HAP-1 (cell line): ENCODE results near the gene DDIT4.
"Not testable (repeated sequence)": the region's sequence is repeated elsewhere in the genome, so short reads cannot be mapped to it uniquely, and the experiment has no call there.

ENCODE experiments used
- DNase-seq, 2 experiments: peaks; one replicate each; pipeline ENCODE4 v3.0.0-alpha.2; 2016 to 2020; ENCODE audit warnings: low spot score in 2 of 2
- H3K27me3 ChIP-seq: fragments of 250-450 bp; sonication (Bioruptor Pico); 2 replicates; pipeline ENCODE4 v1.5.1; 2020; ENCODE audit warnings: low read depth, mild to moderate bottlenecking, moderate library complexity
- H3K36me3 ChIP-seq: fragments of 250-450 bp; sonication (Bioruptor Pico); replicated peaks from 2 replicates; pipeline ENCODE4 v1.5.1; 2020; ENCODE audit warnings: mild to moderate bottlenecking
- H3K4me1 ChIP-seq: fragments of 250-450 bp; sonication (Bioruptor Pico); 2 replicates; pipeline ENCODE4 v1.5.1; 2020; ENCODE audit warnings: mild to moderate bottlenecking
- H3K4me3 ChIP-seq: fragments of 250-450 bp; sonication (Bioruptor Pico); 2 replicates; pipeline ENCODE4 v1.5.1; 2020; ENCODE audit warnings: mild to moderate bottlenecking, moderate library complexity
- H3K9me3 ChIP-seq: fragments of 250-450 bp; sonication (Bioruptor Pico); 2 replicates; pipeline ENCODE4 v1.5.1; 2020; ENCODE audit warnings: mild to moderate bottlenecking, moderate library complexity
- in situ Hi-C: fragments of 300-500 bp; cut with MboI; formaldehyde crosslinking; loops from 3 replicates; pipeline ENCODE4 v1.14.3; 2020; ENCODE audit warnings: low sequenced_read_pairs, inconsistent platforms, mixed read lengths

The DDIT4 gene, protein sequence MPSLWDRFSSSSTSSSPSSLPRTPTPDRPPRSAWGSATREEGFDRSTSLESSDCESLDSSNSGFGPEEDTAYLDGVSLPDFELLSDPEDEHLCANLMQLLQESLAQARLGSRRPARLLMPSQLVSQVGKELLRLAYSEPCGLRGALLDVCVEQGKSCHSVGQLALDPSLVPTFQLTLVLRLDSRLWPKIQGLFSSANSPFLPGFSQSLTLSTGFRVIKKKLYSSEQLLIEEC

DNA sequence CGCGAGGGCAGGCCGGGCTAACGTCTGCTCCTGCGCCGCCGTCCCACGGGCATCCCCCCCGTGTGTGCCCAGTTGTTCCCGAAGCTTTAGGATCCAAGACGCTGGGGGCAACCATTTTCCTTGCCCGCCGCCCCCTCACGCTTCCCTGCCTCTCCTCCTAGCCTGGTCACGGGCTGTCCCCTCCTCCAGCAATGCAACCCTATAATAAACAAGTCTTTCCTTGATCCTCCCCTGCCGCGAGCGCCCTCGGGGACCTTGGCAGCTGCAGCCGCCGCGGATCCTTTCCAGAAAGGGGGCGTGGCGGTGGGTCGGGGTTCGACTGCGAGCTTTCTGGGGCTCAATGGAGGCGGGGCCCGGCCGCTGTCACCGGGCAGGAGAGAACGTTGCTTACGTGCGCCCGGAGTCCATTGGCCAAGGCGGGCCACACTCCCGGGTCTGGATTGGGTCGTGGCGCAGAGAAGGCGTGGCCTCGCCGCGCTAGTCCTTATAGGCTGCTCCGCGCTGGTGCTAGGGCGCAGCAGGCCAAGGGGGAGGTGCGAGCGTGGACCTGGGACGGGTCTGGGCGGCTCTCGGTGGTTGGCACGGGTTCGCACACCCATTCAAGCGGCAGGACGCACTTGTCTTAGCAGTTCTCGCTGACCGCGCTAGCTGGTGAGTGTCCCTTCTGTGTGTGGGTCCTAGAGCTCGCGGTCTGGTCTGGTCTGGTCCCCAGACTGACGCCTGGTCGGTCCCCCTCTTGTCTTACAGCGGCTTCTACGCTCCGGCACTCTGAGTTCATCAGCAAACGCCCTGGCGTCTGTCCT lies at the start of gene DDIT4:
DDIT4 (plus strand) TSS at position 515 of the 803 bp plus-strand sequence. CDS start 293 bp downstream, outside the sequence.
- H3K36me3 ChIP-seq = peaks cover 19% of the 10 kb centered on the region
- H3K4me1 ChIP-seq = peaks cover 31% of the 10 kb centered on the region
- H3K4me3 ChIP-seq = peak within 1 kb of the TSS; percentile 72
- H3K27me3 ChIP-seq = no peaks in the 10 kb centered on the region
- no peaks in the 10 kb centered on the region for H3K9me3 ChIP-seq
- in situ Hi-C loops = no loop called here
- peak; percentile 98 to 99 for DNase-seq

DNA sequence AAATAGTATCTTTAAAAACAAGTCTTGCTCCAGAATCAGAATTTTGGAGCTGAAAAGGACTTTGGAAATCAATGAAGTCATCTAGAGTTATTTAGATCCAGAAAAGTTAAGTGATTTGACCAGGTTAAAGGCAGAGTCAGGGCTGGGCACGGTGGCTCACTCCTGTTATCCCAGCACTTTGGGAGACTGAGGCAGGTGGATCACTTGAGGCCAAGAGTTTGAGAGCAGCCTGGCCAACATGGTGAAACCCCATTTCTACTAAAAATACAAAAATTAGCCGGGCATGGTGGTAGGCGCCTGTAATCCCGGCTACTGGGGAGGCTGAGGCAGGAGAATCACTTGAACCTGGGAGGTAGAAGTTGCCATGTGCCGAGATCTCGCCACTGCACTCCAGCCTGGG lies 49.5 kb upstream of the DDIT4 start:
- not testable (repeated sequence) for DNase-seq, H3K4me1 ChIP-seq, H3K27me3 ChIP-seq, H3K4me3 ChIP-seq, H3K9me3 ChIP-seq, H3K36me3 ChIP-seq
- in situ Hi-C loops = loop anchor here (5.0 to 25.0 kb wide), 3 partner anchors 177 to 329 kb away; partner anchors contain the start of gene CHST3

DNA sequence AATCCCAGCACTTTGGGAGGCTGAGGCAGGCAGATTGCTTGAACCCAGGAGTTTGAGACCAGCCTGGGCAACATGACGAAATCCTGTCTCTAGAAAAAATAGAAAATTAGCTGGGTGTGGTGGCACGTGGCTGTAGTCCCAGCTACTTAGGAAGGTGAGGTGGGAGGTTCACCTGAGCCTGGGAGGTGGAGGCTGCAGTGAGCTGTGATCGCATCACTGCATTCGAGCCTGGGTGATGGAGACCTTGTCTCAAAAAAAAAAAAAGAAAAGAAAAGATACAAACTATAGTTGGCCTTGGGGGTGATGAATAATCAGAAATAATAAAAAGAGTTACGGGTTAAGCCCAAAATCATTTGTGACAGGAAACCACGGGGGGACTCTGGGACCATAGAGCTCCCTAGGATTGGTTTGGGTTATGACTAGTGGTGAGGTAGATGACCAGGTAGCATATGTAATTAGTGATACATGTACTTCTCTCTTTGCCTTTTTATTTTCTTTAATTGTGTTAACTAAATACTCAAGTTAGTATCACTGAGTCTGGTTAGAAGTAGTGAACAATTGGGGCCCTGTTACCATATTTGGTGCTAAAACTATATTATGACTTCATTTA lies 47.2 kb upstream of the DDIT4 start:
- DNase-seq = no peak
- H3K4me3 ChIP-seq = no peak overlapping the region
- in situ Hi-C loops = loop anchor here (10.0 kb wide), 1 partner anchor 332 kb away; no protein-coding TSS in a partner anchor
- H3K4me1 ChIP-seq = 0 out of 2 replicates have a peak, but pooled peaks cover 2% of the 10 kb centered on the region
- H3K27me3 ChIP-seq = no peaks in the 10 kb centered on the region
- H3K36me3 ChIP-seq = peaks cover 5% of the 10 kb centered on the region; the same call in 1 of the 2 replicates
- H3K9me3 ChIP-seq = no peaks in the 10 kb centered on the region

DNA sequence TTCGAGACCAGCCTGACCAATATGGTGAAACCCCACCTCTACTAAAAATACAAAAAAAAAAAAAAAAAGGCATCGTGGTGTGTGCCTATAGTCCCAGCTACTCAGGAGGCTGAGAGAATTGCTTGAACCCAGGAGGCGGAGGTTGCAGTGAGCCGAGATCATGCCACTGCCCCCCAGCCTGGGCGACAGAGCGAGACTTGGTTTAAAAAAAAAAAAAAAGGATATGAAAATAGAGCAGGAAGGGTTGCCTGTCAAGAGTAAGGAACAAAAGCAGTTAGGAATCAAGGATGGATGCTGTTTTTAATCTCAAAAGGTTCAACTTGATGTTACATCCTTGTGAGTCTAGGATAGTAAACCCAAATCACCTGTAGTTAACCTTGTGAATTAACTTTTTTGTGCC lies 45.9 kb upstream of the DDIT4 start:
- Histone ChIP-seq H3K4me1 (no peaks in the 10 kb centered on the region), H3K4me3 (no peak overlapping the region), H3K36me3 (peaks cover 8% of the 10 kb centered on the region), H3K27me3 (no peaks in the 10 kb centered on the region), H3K9me3 (no peaks in the 10 kb centered on the region)
- in situ Hi-C loops = loop anchor here (10.0 kb wide), 1 partner anchor 333 kb away; no protein-coding TSS in a partner anchor
- no peak for DNase-seq

DNA sequence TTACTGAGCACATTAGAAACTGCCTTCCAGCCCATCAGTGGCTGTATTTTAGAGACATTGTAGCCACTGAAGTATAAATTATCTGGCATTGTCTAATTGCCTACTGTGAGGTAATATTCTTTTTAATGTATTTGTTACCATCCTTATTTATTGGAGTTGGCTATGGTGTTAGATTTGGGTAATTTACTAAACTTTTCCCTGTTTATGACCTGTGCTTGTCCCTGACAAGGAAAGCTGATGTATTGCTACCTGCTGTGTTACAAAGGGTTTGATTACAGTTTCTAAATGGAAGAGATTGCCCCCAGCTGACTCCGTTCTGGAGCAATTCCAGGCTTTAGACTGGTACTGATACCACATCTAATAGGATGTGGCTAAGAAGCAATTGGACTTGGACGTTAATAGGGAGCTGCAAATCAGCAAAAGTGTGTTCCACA lies 45.4 kb upstream of the DDIT4 start:
- peaks cover 12% of the 10 kb centered on the region for H3K36me3 ChIP-seq
- DNase-seq = no peak
- H3K4me1 ChIP-seq = no peaks in the 10 kb centered on the region
- no peaks in the 10 kb centered on the region for H3K9me3 ChIP-seq
- in situ Hi-C loops = loop anchor here (10.0 kb wide), 1 partner anchor 334 kb away; no protein-coding TSS in a partner anchor
- H3K27me3 ChIP-seq = no peaks in the 10 kb centered on the region
- H3K4me3 ChIP-seq = no peak overlapping the region

DNA sequence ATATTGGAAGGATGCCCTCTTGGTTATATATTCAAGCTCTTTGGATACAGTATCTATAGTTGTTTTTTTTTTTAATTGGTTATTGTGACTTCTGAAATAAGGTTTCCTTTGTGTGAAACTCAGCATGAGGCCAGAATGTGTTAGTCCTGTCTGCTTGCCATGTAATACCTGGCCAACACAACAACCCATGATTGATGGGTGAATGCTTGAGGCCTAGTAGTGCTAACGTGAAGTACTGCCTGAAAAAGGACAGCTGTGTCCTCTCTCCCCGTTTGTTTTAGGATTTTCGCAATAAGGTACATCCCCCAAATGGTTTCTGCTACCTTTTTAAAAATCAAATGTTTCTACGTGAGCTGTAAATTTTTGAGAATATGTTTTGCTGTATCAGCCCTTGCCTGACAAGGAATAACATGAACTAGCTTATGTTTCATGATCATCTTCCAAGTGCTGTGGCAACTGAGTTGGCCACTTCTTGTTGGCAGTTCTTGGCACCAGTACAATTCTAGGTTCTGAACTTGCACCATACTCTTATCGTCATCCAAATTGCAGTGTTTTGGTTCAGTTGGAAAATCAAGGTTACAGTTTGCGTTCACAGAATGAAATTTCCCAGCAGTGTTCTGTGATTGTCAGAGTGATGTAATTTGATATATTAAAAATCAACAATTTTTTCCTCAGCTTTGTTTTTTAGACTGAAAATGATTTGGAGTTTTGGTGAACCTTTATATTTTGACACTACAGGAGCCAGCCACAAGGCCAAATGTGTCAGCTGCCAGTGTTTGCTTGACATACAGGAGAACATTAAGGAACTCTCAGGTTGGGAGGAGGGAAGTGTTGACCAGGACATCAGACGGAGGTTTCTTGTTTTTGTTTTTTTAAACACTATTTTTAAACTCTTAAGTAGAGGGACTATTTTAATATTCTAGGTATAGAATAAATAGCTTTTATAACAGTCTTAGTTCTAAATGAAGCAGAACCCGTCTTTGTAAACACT lies 44.2 kb upstream of the DDIT4 start:
- in situ Hi-C loops = loop anchor here (10.0 kb wide), 1 partner anchor 335 kb away; no protein-coding TSS in a partner anchor
- no peak overlapping the region for H3K4me3 ChIP-seq
- DNase-seq = no peak
- H3K9me3 ChIP-seq = no peaks in the 10 kb centered on the region
- no peaks in the 10 kb centered on the region for H3K27me3 ChIP-seq
- peaks cover 18% of the 10 kb centered on the region for H3K36me3 ChIP-seq
- H3K4me1 ChIP-seq = no peaks in the 10 kb centered on the region

DNA sequence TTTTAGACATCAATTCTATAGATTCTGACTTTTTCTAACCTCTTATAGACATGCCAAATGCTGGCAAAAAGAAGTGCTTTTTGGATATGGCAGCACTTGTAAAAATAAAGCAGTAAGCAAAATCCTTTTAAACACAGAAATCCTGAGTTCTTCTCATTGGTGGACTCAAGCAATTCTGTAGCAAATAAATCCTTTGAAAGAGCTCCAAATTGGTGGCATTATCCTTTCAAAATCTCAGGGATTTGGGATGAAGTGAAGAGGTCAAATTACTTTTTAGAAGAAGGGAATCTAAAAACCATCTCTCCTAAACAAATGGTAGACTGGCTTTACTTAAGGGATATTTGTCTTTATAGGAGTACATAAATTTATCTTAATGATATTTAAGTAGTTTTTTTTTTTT lies 40.1 kb upstream of the DDIT4 start:
- Histone ChIP-seq H3K4me1 (no peaks in the 10 kb centered on the region), H3K36me3 (peaks cover 35% of the 10 kb centered on the region), H3K9me3 (no peaks in the 10 kb centered on the region), H3K4me3 (no peak overlapping the region), H3K27me3 (no peaks in the 10 kb centered on the region)
- DNase-seq = no peak
- in situ Hi-C loops = no loop called here

DNA sequence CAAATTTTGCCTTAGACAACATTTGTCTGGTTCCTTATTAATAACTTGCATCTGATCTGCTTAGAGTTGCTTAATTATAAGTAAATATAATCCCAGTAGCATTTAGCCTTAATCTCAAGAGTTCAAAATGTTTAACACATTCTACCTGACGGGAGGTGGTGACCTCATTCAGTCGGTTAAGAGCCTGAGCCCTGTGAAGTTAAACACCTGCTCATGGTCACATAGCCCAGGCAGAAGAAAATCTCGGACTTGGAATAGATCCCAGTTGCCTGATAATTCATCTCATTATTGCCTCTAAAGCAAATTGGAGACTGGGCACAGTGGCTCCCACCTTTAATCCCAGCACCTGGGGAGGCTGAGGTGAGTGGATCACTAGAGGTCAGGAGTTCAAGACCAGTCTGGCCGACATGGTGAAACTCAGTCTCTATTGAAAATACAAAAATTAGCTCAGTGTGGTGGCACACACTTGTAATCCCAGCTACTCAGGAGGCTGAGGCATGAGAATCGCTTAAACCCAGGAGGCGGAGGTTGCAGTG lies 39.1 kb upstream of the DDIT4 start:
- in situ Hi-C loops = no loop called here
- H3K9me3 ChIP-seq = no peaks in the 10 kb centered on the region
- peaks cover 35% of the 10 kb centered on the region for H3K36me3 ChIP-seq
- no peaks in the 10 kb centered on the region for H3K27me3 ChIP-seq
- DNase-seq = no peak
- no peaks in the 10 kb centered on the region for H3K4me1 ChIP-seq
- H3K4me3 ChIP-seq = no peak overlapping the region

DNA sequence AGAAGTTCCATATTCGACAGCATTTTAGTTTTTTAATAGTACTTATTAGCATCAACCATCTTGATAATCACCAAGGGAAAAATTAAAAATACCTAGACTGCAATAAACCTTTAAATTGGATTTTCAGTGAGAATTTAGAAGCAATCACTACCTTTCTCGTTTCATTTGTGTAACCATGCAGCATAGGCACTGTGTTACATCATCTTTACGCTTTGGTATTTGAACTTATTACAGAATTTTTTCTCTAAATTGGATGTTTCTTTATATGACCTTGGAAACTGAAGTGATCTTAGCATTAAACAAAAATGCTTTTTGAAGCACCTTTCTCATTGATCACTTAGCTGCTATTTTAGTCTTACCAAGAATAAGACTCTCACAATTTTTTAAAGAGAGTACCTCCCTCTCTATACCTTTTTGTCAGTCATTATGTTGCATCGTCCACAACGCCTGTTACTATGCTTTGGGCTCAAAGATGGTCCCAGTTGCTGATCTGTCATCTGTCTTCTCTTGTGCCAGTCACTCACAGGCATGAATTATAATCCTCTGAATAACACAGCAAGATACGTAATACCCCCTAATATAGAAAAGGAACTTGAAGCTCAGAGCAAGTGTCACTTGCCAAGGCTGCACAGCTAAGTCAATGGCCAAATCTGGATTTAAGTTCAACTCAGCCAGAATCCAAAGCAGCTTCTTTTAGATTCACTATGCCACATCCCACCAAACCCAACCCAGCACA lies 38.0 kb upstream of the DDIT4 start:
- Histone ChIP-seq H3K4me1 (no peaks in the 10 kb centered on the region), H3K4me3 (no peak overlapping the region), H3K9me3 (no peaks in the 10 kb centered on the region), H3K27me3 (no peaks in the 10 kb centered on the region), H3K36me3 (peaks cover 35% of the 10 kb centered on the region)
- DNase-seq = no peak
- in situ Hi-C loops = no loop called here

DNA sequence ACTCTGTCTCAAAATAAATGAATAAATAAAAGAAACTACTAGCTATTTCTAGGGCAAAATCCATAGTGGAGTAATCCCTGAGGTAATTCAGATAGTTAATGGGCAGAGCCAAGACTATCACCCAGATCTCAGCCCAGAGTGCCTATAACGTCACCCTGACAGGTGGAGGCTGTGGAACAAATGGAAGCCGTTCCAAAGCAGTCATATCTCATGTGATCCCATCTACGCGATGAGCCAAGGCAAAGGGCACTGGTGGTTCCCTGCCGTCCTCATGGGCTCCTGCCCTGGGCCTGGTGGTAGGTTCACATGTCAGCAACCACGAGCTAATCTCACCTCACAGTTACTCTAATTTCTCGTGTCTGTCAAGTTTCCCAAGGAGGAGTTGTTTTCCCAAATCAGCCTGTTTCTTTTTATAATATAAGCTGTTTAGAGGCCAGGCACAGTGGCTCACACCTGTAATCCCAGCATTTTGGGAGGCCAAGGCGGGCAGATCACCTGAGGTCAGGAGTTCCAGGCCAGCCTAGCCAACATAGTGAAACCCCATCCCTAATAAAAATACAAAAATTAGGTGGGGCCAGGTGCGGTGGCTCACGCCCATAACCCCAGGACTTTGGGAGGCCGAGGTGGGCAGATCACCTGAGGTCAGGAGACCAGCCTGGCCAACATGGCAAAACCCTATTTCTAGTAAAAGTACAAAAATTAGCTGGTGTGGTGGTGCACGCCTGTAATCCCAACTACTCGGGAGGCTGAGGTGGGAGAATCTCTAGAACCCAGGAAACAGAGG lies 35.1 kb upstream of the DDIT4 start:
- in situ Hi-C loops = no loop called here
- Histone ChIP-seq H3K4me3 (no peak overlapping the region), H3K9me3 (no peaks in the 10 kb centered on the region), H3K27me3 (no peaks in the 10 kb centered on the region), H3K36me3 (peaks cover 25% of the 10 kb centered on the region), H3K4me1 (no peaks in the 10 kb centered on the region)
- DNase-seq = no peak

DNA sequence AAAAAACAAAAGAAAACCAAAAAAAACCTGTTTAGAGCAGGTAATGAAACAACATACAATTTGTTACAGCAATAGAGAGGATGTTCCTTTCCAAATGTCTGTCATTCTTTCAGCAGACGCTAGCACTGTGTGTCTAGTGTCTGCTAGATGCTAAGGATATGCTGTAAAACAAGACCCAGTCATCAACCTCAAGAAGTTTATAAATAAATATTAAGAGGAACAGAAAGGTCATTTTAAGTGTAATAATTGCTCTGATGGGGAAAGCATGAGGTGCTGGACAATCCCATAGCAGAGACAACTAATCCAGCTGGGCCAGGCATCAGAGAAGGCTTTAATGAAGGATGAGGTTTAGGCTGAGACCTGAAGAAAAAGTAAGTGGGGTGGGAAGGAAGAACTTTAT lies 34.3 kb upstream of the DDIT4 start:
- no peaks in the 10 kb centered on the region for H3K9me3 ChIP-seq
- H3K36me3 ChIP-seq = peaks cover 18% of the 10 kb centered on the region
- DNase-seq = no peak
- no peak overlapping the region for H3K4me3 ChIP-seq
- peaks cover 5% of the 10 kb centered on the region; the same call in 1 of the 2 replicates for H3K4me1 ChIP-seq
- H3K27me3 ChIP-seq = no peaks in the 10 kb centered on the region
- in situ Hi-C loops = no loop called here

DNA sequence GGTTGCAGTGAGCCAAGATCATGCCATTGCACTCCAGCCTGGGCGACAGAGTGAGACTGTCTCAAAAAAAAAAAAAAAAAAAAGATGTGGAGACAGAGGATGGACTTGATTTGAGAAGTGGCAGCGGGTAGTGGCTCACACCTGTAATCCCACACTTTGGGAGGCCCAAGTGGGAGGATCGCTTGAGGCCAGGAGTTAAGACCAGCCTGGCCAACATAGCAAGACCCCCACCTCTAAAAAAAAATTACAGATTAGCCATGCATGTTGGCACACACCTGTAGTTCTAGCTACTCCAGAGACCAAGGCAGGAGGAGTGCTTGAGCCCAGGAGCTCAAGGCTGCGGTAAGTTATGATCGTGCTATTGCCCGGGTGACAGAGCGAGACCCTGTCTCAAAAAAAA lies 33.4 kb upstream of the DDIT4 start:
- DNase-seq = no peak
- in situ Hi-C loops = no loop called here
- H3K4me1 ChIP-seq = peaks cover 6% of the 10 kb centered on the region; the same call in 1 of the 2 replicates
- no peaks in the 10 kb centered on the region for H3K27me3 ChIP-seq
- H3K36me3 ChIP-seq = peaks cover 9% of the 10 kb centered on the region; the same call in 1 of the 2 replicates
- H3K9me3 ChIP-seq = no peaks in the 10 kb centered on the region
- H3K4me3 ChIP-seq = no peak overlapping the region
